Iris pigment epithelial cell (primary cell): ENCODE measurements around the gene FGF22.

Experiments
- DNase-seq: peaks from one replicate; pipeline ENCODE4 v3.0.0-alpha.2; 2011; ENCODE audit warnings: low read depth

Gene FGF22

GRCh38 chr19:644363-644762, 4.7 kb downstream of the FGF22 start:
- no peak for DNase-seq

- DNase-seq: no peak
These were observed 5.1 kb downstream of the FGF22 start for GRCh38 chr19:644789-645188.

GRCh38 chr19:645912-646778, 6.5 kb downstream of the FGF22 start:
- no peak for DNase-seq

GRCh38 chr19:646779-647565, 7.3 kb downstream of the FGF22 start:
- DNase-seq: no peak

GRCh38 chr19:647566-648284, 8.0 kb downstream of the FGF22 start:
- DNase-seq: no peak

- no peak for DNase-seq
These were observed 8.6 kb downstream of the FGF22 start for GRCh38 chr19:648305-648704.

- no peak for DNase-seq
These were observed 9.5 kb downstream of the FGF22 start for GRCh38 chr19:648904-649801.

- DNase-seq: no peak
These were observed 10.4 kb downstream of the FGF22 start for GRCh38 chr19:650121-650520.

- DNase-seq: no peak
These were observed 11.6 kb downstream of the FGF22 start for GRCh38 chr19:651114-651818.

- DNase-seq: no peak
These were observed 12.3 kb downstream of the FGF22 start for GRCh38 chr19:651991-652390.

- DNase-seq: no peak
These were observed 13.0 kb downstream of the FGF22 start for GRCh38 chr19:652467-653389.

- no peak for DNase-seq
These were observed 13.7 kb downstream of the FGF22 start for GRCh38 chr19:653425-653824.

- no peak for DNase-seq
These were observed 16.0 kb downstream of the FGF22 start for GRCh38 chr19:655691-656090.

- no peak for DNase-seq
These were observed 17.3 kb downstream of the FGF22 start for GRCh38 chr19:656751-657559.

- DNase-seq: no peak
These were observed 17.9 kb downstream of the FGF22 start for GRCh38 chr19:657611-658010.

- DNase-seq: no peak
These were observed 18.6 kb downstream of the FGF22 start for GRCh38 chr19:658059-658839.

- no peak for DNase-seq
These were observed 19.5 kb downstream of the FGF22 start for GRCh38 chr19:658916-659839.
